B cell (primary cell): ENCODE measurements around the gene CDK10. TPM values are rescaled to one million over a fixed set of nuclear protein-coding genes. Genes with fewer than 3 reads are reported as not detected.

Experiments used
- ATAC-seq: fragments of 200-7000 bp; cut with Tn5 transposase; one replicate; pipeline ENCODE4 v1.10.0; 2021; ENCODE audit warnings: low read depth, mild to moderate bottlenecking, moderate number of reproducible peaks, moderate library complexity
- CTCF ChIA-PET: fragments of 350-600 bp; sonication (Branson Sonifier 250); formaldehyde crosslinking; loops from one replicate; lab custom pipeline; 2021; ENCODE audit warnings: antibody characterized with exemption, inconsistent platforms; lab: Charles Lee
- POLR2A ChIA-PET: fragments of 350-600 bp; sonication (Branson Sonifier 250); formaldehyde crosslinking; loops from one replicate; lab custom pipeline; 2021; ENCODE audit warnings: antibody characterized with exemption; lab: Charles Lee
- DNase-seq: peaks from one replicate; pipeline ENCODE4 v3.0.0; 2013
- H2AFZ ChIP-seq: 2 replicates; pipeline ENCODE4 v1.6.1; 2012; ENCODE audit warnings: mild to moderate bottlenecking, low read depth, low read length; ENCODE audit not compliant: insufficient read depth, poor library complexity, severe bottlenecking
- H3K27ac ChIP-seq, 2 donors: 1 replicate in 1 of 2; 2 replicates in 1 of 2; pipeline ENCODE4 v1.5.1; 2012 to 2013; ENCODE audit warnings: low read length in 2 of 2, mild to moderate bottlenecking in 2 of 2, moderate library complexity in 1 of 2
- H3K27me3 ChIP-seq, 4 experiments: fragments of 200-600 bp in 1 of 4; sonication (generic) in 1 of 4; replicated peaks in 1 of 4; 1 replicate in 2 of 4; 2 replicates in 2 of 4; pipeline versions ENCODE4 v1.6.1 to v1.7.0; 2013 to 2016; ENCODE audit warnings: low read length in 3 of 4, mild to moderate bottlenecking in 2 of 4, mixed read lengths in 1 of 4, moderate library complexity in 1 of 4; ENCODE audit not compliant: insufficient read depth in 4 of 4, control insufficient read depth in 3 of 4; ENCODE audit errors: control extremely low read depth in 1 of 4
- H3K36me3 ChIP-seq, 2 experiments: replicated peaks in 1 of 2; 1 replicate in 1 of 2; 2 replicates in 1 of 2; pipeline versions ENCODE4 v1.6.1 to v1.7.1; 2013; ENCODE audit warnings: low read length in 1 of 2; ENCODE audit not compliant: insufficient read depth in 2 of 2, control insufficient read depth in 1 of 2; ENCODE audit errors: control extremely low read depth in 1 of 2, extremely low read depth in 1 of 2
- H3K4me1 ChIP-seq, 2 donors: fragments of 200-600 bp in 1 of 2; sonication (generic) in 1 of 2; 1 replicate in 1 of 2; 2 replicates in 1 of 2; pipeline versions ENCODE4 v1.5.1 to v1.6.1; 2013 to 2017; ENCODE audit warnings: low read length in 2 of 2; ENCODE audit not compliant: control insufficient read depth in 2 of 2, insufficient read depth in 2 of 2
- H3K4me2 ChIP-seq: replicated peaks from 2 replicates; pipeline ENCODE3; 2012; ENCODE audit warnings: mild to moderate bottlenecking, low read depth, low read length; ENCODE audit not compliant: poor library complexity, severe bottlenecking
- H3K4me3 ChIP-seq, 5 experiments: fragments of 200-600 bp in 1 of 5; sonication (generic) in 1 of 5; 1 replicate in 3 of 5; 2 replicates in 2 of 5; pipeline versions ENCODE4 v1.5.1 to v1.7.0; 2011 to 2016; ENCODE audit warnings: low read length in 4 of 5, mild to moderate bottlenecking in 4 of 5, low read depth in 2 of 5, control low read depth in 1 of 5, moderate library complexity in 1 of 5; ENCODE audit not compliant: insufficient read depth in 1 of 5; ENCODE audit errors: control extremely low read depth in 1 of 5, extremely low read depth in 1 of 5
- H3K79me2 ChIP-seq: fragments of 200-600 bp; sonication (generic); one replicate; pipeline ENCODE4 v1.6.0; 2016; ENCODE audit warnings: low read length; ENCODE audit not compliant: control insufficient read depth, insufficient read depth
- H3K9ac ChIP-seq: fragments of 200-600 bp; sonication (generic); 2 replicates; pipeline ENCODE4 v1.6.1; 2017; ENCODE audit warnings: mild to moderate bottlenecking, low read length, moderate library complexity
- H3K9me3 ChIP-seq, 3 donors: one replicate each; pipeline versions ENCODE4 v1.6.1 to v1.7.1; 2013; ENCODE audit warnings: low read length in 2 of 3; ENCODE audit not compliant: control insufficient read depth in 2 of 3, insufficient read depth in 1 of 3; ENCODE audit errors: control extremely low read depth in 1 of 3
- H4K20me1 ChIP-seq: 2 replicates; pipeline ENCODE4 v1.6.0; 2012; ENCODE audit warnings: mild to moderate bottlenecking, low read length; ENCODE audit not compliant: insufficient read depth, control insufficient read depth, poor library complexity, severe bottlenecking
- H3K27ac Mint-ChIP-seq: one replicate; pipeline ENCODE4 v1.8.0; 2021; ENCODE audit warnings: mixed read lengths
- H3K27me3 Mint-ChIP-seq: one replicate; pipeline ENCODE4 v1.8.0; 2021; ENCODE audit warnings: mixed read lengths
- H3K4me1 Mint-ChIP-seq: one replicate; pipeline ENCODE4 v1.8.0; 2021; ENCODE audit warnings: mixed read lengths
- H3K4me3 Mint-ChIP-seq: one replicate; pipeline ENCODE4 v1.8.0; 2021; ENCODE audit warnings: mixed read lengths
- H3K9me3 Mint-ChIP-seq: one replicate; pipeline ENCODE4 v1.8.0; 2022; ENCODE audit warnings: mixed read lengths; ENCODE audit not compliant: insufficient read depth
- CTCF ChIP-seq: fragments of 200-600 bp; IDR thresholded peaks from one replicate; pipeline ENCODE4 v1.8.0; 2022; ENCODE audit warnings: antibody characterized with exemption, mild to moderate bottlenecking
- EZH2 ChIP-seq: IDR thresholded peaks from 2 replicates; pipeline ENCODE4 v1.6.1; 2012; ENCODE audit warnings: borderline replicate concordance, low read depth, mild to moderate bottlenecking, moderate library complexity, low read length; ENCODE audit not compliant: insufficient read depth, poor library complexity, severe bottlenecking
- WGBS: methylation state at CpG from one replicate; pipeline ENCODE4 v1.1.5; 2013; ENCODE audit warnings: missing lambda C conversion rate; ENCODE audit not compliant: insufficient coverage; 5-methylcytosine and 5-hydroxymethylcytosine counted together
- intact Hi-C: fragments of 100-400 bp; cut with micrococcal nuclease; formaldehyde crosslinking; loops from one replicate; pipeline ENCODE4 v1.10.0; 2022
- polyA plus RNA-seq: library from polyadenylated mRNA; depleted of rRNA; stranded (reverse); fragments of >200 nt; gene quantifications from 2 replicates; pipeline ENCODE4 v1.2.3, GENCODE V29; 2012
- total RNA-seq, 2 donors: library from RNA; stranded (reverse); fragments of 120-200 nt in 1 of 2; gene quantifications; 1 replicate in 1 of 2; 2 replicates in 1 of 2; pipeline versions ENCODE4 v1.2.3 to v1.2.4, GENCODE V29; 2013 to 2022

The CDK10 gene
- total and polyA plus RNA-seq, 2 donors (not counting 1 experiment from before 2014, with no cell fraction given), result 114 to 145 TPM

- H3K4me3 Mint-ChIP-seq, result no peak overlapping the region
- H3K4me3 ChIP-seq, result no peak overlapping the region
- peaks cover 9% of the 10 kb centered on the region for H3K4me1 Mint-ChIP-seq
- H3K9me3 ChIP-seq, result no peaks in the 10 kb centered on the region
- no peak overlapping the region for H3K27ac Mint-ChIP-seq
- no peaks in the 10 kb centered on the region for H3K9me3 Mint-ChIP-seq
- no peak for DNase-seq
- H3K27ac ChIP-seq, result no peak overlapping the region
- H3K4me1 ChIP-seq, result peaks cover 0 to 12% of the 10 kb centered on the region in 2 donors
- no peaks in the 10 kb centered on the region for H3K27me3 ChIP-seq
- POLR2A ChIA-PET, result interaction anchor here (0.6 kb wide), 1 partner anchor 23 kb away, joined by 3 read pairs; no protein-coding TSS in a partner anchor
- H2AFZ ChIP-seq, result no peak overlapping the region
- peaks cover 14% of the 10 kb centered on the region for H3K79me2 ChIP-seq
- CTCF ChIA-PET, result interaction anchor here (1.0 to 1.6 kb wide), 2 partner anchors 23 to 54 kb away, joined by 3 to 4 read pairs; no protein-coding TSS in a partner anchor
- H3K9ac ChIP-seq, result no peak overlapping the region
- TF ChIP-seq EZH2 (no peak), CTCF (no peak)
- no peak overlapping the region for H3K4me2 ChIP-seq
- intact Hi-C loops, result no loop called here
- peaks cover 0 to 75% of the 10 kb centered on the region in 2 experiments for H3K36me3 ChIP-seq
- H4K20me1 ChIP-seq, result peaks cover 57% of the 10 kb centered on the region
- ATAC-seq, result no peak
- 98% methylated on average over 12 of the region's 14 CpGs for WGBS
- H3K27me3 Mint-ChIP-seq, result no peaks in the 10 kb centered on the region
These were observed 51.5 kb downstream of the CDK10 start for GRCh38 chr16:89738072-89738377.

- H3K4me1 ChIP-seq, result peaks cover 0 to 12% of the 10 kb centered on the region in 2 donors
- no peaks in the 10 kb centered on the region for H3K27me3 ChIP-seq
- ATAC-seq (no peak), DNase-seq (no peak)
- Mint-ChIP-seq H3K9me3 (no peaks in the 10 kb centered on the region), H3K4me1 (peaks cover 9% of the 10 kb centered on the region), H3K27me3 (no peaks in the 10 kb centered on the region), H3K4me3 (no peak overlapping the region), H3K27ac (peak overlapping the region; percentile 50)
- H3K9ac ChIP-seq, result no peak overlapping the region
- no peaks in the 10 kb centered on the region for H3K9me3 ChIP-seq
- H3K36me3 ChIP-seq, result peaks cover 0 to 69% of the 10 kb centered on the region in 2 experiments
- TF ChIP-seq EZH2, result no peak
- TF ChIP-seq CTCF, result no peak
- peaks cover 50% of the 10 kb centered on the region for H4K20me1 ChIP-seq
- ChIA-PET POLR2A (interaction anchor here (0.5 to 0.6 kb wide), 2 partner anchors 23 to 30 kb away, joined by 3 to 7 read pairs; no protein-coding TSS in a partner anchor), CTCF (interaction anchor here (0.6 to 1.6 kb wide), 3 partner anchors 23 to 47 kb away, joined by 3 to 4 read pairs (median 4); no protein-coding TSS in a partner anchor)
- WGBS, result 93% methylated on average over 20 of the region's 20 CpGs
- intact Hi-C loops, result no loop called here
- no peak overlapping the region for H3K4me2 ChIP-seq
- H2AFZ ChIP-seq, result no peak overlapping the region
- no peak overlapping the region for H3K4me3 ChIP-seq
- no peak overlapping the region for H3K27ac ChIP-seq
- peaks cover 7% of the 10 kb centered on the region for H3K79me2 ChIP-seq
These were observed 52.2 kb downstream of the CDK10 start for GRCh38 chr16:89738538-89739317.
